Stimulated activated CD4-positive, alpha-beta T cell treated with anti-CD3 and anti-CD28 coated beads, Interleukin-15, amount 100 ng/mL, for 1 hour (primary cell): Measurements from ENCODE around the gene ACACB.

Experiments
- DNase-seq, 2 donors: peaks; one replicate each; pipeline ENCODE4 v3.0.0-alpha.2; 2020; ENCODE audit warnings: low read depth in 1 of 2, low spot score in 1 of 2

Gene ACACB

DNA sequence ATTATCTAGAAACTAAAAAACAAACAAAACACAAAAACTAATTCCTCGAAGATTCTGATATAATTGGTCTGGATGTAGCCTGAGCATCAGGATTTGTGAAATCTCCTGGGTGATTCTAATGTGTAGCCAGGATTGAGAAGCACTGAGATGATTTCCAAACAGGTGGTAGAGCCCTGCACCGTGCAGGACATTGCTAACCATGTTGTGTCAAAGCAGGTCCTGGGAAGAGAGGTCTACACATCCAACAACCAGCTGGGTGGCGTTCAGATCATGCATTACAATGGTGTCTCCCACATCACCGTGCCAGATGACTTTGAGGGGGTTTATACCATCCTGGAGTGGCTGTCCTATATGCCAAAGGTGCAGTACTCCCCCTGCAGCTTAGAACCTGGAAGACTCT lies 136.4 kb downstream of the ACACB start:
- DNase-seq, result no peak

DNA sequence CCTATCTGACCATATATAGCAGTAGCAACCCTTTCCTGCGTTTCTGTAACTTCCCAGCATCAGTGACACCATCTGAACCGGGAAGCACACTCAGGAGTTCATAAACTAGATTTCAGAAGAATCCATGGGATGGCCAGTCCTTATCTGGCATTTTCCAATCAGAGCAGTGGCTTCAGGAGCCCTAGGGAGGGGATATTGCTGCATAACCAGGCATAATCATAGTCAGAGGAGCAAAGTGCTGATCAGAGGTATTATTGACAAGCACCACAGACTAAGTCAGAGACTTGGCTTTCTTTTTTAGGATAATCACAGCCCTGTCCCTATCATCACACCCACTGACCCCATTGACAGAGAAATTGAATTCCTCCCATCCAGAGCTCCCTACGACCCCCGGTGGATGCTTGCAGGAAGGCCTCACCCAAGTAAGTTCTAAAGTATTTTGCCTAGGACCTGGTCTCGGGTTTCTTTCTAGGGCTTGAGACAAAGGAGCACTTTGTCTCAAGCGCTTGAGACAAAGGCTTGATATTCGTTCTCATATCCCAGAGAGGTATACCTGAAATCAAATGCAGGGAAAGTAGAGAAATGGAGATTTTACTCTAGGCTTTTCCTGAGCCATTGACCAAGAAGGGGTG lies 137.6 kb downstream of the ACACB start:
- DNase-seq, result no peak

DNA sequence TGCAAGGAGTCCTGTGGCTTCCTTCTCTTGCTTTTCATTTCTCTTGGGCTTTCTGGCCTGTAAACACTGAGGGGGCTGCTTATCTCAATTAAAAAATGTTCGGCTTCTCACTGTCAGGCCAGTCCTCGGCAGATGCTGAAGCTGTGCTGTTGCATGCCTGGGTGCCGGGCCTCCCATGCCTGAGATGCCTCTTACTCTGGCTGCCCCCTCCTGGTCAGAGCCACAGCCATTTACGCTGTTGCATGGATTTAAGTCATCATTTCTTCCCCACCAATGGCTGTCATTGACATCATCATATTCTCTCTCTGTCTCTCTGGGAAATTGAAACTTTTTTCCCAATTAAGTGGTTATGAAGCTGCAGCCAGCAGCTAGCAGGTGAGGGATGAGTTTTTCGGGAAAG lies 139.0 kb downstream of the ACACB start:
- no peak for DNase-seq

DNA sequence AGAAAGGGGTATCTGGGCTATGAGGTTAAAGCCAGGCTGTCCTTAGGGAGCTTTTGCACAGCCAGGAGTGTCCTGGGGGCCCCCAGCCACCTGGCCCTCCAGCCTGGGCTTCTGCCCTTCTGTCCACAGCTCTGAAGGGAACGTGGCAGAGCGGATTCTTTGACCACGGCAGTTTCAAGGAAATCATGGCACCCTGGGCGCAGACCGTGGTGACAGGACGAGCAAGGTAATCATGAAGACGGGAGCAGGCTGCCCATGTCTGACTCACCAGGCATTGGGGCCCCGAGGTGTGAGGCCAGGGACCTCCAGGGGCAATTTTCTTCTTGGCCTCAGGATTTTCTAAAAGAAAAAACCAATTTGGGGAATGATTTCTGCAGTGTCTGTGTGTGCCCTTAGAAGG lies 139.6 kb downstream of the ACACB start:
- no peak for DNase-seq

DNA sequence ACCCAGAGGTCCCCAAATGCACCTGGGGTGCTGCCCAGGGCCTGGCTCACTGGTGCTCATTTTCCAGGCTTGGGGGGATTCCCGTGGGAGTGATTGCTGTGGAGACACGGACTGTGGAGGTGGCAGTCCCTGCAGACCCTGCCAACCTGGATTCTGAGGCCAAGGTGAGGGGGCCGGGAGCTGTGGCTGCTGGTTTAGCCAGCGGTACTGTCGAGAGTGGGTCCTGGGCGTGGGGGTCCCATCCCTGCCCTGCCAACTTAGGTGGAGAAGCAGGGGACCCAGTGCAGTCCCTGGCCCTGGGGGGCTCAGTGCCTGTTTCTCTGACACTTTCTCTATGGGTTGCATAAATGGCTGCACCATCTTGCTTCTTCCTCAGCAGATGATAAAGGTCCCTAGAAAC lies 141.8 kb downstream of the ACACB start:
- no peak for DNase-seq

DNA sequence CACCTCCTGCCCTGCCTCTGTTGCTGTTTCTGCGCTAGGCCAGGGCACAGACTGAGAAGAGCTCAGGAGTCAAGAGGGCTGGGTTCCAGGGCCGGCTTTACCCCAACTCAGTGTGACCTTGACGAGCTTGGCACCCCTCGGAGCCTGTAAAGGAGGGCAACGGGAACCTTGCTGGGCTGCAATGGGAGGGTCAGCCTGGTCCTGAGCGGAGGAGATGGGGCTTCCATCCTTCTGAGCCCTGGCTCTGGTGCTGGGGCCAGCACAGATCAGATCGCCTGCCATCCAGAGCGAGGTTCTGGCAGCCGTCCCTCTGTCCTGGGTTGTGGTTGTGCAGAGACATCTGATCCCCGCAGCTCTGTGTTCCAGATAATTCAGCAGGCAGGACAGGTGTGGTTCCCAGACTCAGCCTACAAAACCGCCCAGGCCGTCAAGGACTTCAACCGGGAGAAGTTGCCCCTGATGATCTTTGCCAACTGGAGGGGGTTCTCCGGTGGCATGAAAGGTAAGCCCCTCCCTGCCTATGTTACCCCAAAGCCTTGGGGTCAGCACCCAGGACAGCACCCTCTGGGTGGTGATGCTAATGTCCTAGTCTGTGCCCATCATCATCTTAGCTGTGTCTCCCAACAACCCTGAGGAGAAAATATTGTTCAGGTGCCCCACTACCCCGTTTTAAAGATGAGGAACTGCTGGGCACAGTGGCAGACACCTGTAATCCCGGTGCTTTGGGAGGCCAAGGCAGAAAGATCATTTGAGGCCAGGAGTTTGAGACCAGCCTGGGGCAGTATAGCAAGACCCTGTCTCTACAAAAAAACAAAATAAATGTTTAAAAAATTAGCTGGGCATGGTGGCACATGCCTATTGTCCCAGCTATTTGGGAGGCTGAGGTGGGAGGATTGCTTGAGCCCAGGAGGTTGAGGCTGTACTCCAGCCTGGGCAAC lies 142.5 kb downstream of the ACACB start:
- no peak for DNase-seq

DNA sequence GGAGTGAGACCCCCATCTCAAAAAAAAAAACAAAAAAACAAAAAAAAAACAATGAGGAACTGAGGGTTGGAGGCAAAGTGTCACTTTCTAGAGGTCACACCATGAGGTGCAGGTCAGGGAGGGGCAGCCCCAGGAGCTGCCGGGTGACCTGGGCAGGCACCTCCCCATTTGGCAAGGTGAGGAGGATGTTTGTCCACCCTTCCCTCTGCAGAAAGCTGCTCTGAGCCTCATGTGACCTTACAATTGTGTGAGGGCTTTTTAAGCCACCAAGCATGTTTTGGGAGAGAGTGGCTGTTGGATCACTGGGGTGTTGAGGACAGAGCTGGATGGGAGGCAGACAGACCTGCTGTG lies 143.1 kb downstream of the ACACB start:
- no peak for DNase-seq

DNA sequence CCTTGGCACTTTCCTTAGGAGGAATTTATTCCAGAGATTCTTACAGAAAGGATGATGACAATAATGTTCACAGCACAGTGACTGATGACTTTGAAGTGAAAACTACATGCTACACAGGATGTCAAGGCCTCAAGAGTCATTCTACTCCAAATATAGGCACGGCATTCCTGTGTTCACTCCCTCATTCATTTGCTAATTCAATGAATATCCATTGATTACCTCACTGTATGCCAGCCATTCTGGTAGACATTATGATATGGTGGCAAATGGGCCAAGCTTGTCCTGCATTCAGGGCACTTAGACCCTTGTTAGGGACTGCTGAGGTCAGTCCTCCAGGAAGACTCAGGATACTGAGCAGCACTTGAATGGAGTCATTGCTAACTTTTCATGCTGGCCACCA lies 144.7 kb downstream of the ACACB start:
- DNase-seq, result no peak

DNA sequence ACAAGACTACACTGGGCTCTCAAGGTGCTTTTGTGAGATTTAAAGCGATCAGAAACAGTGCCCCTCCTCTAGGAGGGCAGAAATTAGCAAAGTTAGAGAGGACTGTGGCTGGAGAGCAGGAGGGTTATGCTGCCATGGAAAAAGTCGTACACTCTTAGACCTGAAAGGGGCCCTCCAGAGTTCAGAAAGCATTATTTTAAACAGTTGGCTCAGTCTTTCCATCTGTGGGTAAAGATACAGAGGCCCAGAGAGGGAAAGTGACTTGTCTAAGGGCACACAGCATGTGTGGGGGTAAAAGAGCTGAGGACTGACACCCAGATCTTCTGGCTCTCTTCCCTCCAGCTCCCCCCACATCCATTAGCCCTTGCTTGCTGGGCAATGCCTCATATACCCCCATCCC lies 145.6 kb downstream of the ACACB start:
- DNase-seq, result no peak

DNA sequence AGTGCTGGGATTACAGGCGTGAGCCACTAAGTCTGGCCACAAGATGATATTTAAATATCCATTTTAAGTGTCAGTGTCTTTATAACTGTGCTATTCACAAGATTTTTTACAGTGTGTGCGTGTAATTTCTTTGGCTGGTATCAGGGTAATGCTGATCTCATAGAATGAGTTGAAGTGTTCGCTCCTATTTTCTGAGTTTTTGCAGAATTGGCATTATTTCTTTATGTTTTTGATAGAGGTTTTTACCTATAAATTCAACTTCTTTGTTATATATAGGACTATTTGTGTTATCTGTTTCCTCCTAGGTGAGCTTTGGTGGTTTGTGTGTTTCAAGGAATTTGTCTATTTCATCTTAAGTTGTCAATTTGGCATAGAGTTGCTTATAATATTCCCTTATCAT lies 147.1 kb downstream of the ACACB start:
- DNase-seq, result no peak

DNA sequence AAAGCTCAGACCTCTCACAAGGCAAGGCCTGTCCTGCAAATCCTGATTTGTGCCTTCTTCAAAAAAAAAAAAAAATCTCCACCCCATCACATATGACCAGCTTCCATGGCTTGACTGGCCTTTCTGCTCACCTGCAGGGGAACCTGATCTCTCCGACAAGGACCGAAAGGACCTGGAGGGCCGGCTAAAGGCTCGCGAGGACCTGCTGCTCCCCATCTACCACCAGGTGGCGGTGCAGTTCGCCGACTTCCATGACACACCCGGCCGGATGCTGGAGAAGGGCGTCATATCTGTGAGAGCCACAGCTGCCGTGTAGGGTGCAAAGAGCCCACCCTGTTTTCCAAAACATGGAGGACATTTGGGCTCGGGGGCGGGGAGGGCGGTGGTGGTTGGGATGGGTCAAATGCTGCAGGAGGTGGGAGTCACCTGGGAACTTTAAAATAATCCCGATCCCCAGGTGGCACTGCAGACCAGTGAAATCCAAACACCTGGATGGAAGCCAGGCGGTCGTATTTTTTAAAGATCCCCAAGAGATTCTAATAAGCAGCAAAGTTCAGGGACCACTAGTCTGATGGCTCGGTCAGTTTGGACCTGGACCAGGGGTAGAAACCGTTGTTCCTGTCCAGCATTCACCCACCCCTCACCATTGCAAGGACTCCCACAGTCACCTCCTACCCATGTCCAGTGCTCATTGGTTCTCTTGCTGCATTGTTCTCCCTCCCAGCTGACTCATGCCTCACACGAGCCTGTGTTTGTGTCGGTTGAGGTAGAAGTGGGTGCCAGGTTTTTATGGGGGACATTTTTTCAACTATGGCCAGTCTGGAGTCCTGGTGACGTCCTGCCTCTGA lies 147.9 kb downstream of the ACACB start:
- no peak for DNase-seq

DNA sequence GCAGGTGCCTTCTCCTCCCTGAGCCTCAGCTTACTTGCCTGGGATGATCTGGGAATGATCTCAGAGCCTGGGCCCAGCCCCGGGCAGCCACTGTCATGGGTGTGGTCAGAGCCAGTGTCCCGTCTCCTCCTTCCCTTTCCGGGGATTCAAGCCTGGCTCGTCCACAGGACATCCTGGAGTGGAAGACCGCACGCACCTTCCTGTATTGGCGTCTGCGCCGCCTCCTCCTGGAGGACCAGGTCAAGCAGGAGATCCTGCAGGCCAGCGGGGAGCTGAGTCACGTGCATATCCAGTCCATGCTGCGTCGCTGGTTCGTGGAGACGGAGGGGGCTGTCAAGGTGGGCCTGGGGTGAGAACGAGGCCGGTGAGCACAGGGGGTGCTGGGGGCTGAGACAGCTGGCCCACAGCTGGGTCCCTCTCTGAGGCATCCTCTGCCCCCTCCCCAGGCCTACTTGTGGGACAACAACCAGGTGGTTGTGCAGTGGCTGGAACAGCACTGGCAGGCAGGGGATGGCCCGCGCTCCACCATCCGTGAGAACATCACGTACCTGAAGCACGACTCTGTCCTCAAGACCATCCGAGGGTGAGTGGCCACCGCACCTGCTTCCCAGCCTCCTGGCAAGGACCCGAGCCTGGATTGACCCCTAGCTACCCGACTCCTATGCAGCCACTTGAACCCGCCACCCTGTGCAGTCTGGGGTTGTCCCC lies 148.7 kb downstream of the ACACB start:
- no peak for DNase-seq

DNA sequence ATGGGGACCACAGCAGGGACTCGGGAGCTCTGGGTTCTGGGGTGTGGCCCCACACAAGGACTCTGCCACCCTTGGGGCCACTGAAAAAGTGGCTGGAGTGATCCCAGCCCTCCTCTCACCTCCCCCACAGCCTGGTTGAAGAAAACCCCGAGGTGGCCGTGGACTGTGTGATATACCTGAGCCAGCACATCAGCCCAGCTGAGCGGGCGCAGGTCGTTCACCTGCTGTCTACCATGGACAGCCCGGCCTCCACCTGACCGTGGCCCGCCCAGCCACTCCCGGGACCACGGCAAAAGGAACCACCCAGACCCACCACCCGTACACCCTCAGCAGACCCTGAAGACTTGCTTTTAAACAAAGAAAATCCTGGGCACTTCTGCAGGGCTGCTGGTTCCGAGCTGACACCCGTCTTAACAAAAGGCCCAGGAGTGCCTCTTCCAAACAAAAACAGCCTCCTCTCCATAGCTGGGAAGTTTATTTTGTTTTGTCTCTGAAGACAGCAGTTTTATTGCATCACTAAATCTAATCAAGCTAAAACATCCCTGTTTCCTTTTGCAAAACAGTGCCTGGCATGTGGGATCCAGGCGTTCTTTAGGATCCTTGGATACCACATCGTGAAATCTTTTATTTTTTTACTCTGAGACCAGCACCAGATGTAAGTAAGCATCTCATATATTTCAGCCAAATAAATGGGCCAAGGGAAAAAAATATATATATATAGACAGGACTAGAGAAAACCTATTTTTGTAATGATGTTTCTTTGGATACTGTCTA lies 149.9 kb downstream of the ACACB start:
- DNase-seq, result no peak

DNA sequence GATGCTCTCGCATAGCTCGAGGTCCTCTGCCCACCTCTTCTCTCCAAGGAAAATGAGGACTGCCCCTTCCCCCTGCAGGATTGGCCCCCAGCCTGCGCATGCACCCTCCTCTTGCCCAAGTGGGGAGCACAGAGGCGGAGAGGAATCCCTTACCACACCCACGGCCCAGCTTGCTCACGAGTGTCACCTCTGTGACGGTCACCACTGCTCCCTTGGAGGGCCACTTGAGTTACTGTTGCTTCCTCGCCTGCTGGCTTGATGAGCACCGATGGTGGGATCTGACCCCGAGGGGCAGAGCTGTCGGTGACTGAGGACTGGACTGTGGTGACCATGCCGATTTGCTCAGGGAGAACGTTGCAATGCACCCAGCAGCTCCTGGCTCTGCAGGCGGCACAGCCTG lies 151.0 kb downstream of the ACACB start:
- no peak for DNase-seq

DNA sequence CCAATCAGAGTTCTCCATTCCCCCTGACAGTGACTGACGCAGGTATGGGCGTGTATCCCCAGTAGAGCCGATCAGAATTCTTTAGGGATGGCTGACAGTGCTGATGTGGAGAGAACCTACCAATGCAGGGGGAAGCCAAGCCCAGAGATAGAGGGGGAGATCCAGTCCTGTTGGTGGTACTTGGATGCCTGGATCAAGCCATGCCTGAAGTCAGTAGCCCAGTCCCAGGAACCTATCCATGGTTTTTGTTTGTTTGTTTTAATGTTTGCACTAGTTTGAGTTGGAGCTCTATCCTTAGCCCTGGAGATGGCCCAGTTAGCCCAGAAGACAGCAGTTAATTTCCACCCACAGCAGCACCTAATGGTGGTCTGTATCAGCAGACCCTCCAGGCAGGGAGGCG lies 152.5 kb downstream of the ACACB start:
- DNase-seq, result no peak

DNA sequence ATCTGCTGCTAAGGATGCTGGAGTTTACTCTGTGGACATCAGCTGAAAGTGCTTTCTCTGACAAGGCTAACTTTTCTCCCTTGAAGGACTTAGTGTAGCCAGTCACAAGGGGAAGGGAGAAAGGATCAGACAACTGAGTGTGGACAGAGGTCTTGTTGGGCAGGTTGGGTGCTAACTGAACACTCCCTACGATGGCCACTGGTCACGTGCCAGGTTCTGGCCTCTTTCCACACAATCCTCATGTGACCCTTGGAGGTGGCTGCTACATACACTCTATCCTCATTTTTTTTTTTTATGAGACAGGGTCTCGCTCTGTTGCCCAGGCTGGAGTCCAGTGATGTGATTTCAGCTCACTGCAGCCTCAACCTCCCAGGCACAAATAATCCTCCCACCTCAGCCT lies 153.0 kb downstream of the ACACB start:
- DNase-seq, result no peak

DNA sequence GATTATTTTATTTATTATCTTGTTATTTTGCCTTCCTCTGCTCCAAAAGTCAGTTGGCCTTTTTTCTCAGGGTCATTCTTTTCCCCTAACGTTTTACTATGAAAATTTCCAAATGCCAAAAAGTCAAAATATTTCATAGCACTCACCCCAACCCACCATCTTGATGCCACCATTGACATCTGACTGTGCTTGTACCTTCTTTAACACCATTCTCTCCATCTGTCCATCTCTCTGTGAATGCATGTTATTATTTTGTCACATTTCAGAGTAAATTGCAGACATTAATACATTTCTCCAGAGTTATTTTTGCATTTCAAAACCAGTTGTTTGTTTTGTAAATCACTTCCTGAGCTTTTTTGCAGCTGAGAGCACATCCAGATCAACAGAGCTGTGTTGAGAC lies 154.1 kb downstream of the ACACB start:
- DNase-seq, result no peak

DNA sequence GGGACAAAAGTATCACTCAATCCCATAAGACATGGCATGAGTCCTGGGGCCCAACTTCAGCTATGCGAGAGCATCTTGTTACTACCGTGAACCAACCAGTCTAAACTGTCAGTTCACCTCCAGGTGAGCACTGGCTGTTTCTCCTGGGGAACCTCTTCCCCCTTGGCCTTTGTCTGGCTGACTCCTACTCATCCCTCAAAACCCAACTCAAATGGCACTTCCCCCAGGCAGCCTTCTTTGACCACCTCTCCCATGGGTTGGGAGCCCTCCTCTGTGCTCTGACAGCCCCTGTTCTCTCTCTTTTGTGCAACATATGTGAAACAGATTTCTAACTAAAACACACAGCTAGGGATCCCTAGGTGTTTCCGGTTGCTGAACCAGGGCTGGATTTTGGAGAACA lies 155.0 kb downstream of the ACACB start:
- DNase-seq, result no peak

DNA sequence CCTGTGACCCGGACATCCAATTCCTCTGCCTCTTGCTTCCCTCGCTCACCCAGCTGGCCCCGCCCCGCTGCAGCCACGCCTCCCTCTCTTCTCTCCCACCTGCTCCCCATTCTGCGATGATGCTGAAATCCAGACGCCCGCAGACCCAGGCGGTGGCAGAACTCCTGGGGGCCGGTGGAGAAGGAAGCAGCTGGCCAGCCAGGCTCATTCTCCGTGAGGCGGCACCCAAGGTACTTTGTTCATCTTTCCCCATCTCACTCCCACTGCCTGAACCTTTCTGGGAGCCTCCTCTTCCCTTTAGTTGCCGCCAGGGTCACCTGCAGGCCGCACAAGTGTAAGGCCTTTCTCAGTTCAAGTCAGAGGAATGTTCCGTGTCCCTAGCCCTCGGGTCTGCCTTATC lies 157.0 kb downstream of the ACACB start:
- DNase-seq, result no peak

DNA sequence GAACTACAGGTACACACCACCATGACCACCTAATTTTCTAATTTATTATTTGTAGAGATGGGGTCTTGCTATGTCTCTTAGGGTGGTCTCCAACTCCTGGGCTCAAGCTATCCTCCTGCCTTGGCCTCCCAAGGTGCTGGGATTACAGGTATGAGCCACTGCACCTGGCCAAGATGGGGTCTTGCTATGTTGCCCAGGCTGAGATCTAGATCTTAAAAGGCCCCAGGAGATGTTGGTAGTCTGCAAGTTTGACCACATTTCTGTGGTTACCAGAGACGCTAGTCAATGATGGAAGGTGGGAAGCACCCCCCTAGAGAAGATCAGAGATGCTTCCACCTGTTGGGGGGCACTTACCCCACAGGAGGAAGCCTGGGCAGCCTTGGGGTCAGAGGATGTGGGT lies 158.0 kb downstream of the ACACB start:
- no peak for DNase-seq

DNA sequence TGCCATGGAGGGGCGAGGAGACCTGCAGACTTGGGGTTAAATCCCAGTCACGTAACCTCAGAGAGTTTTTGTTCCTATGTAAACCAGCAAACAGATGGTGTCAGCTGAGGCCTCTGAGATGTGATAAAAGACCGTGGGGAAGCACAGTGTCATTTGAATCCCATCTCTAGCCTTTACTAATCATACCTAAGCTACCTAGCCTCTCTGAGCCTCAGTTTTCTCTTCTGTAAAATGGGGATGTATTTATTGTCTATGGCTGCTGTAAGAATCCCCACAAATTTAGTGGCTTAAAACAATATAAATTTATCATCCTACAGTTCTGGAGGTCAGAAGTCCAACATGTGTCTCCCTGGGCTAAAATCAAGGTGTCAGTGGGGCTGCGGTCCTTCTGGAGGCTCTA lies 158.8 kb downstream of the ACACB start:
- DNase-seq, result no peak
